WTC11 (cell line): ENCODE data around the gene USP43.

Experiments used
- EMX1 ChIP-seq: fragments of 250-450 bp; sonication (Bioruptor Pico); IDR thresholded peaks from 2 replicates; pipeline ENCODE4 v1.8.0; 2021; ENCODE audit warnings: mild to moderate bottlenecking
- ETV6 ChIP-seq: sonication (generic); formaldehyde crosslinking; IDR thresholded peaks from 2 replicates; pipeline ENCODE4 v1.8.1; 2022; ENCODE audit warnings: mild to moderate bottlenecking, missing genetic modification reagents
- IRF1 ChIP-seq: sonication (generic); formaldehyde crosslinking; IDR thresholded peaks from 2 replicates; pipeline ENCODE4 v1.8.0; 2023; ENCODE audit warnings: missing genetic modification reagents
- MXD4 ChIP-seq: fragments of 250-450 bp; sonication (Bioruptor Pico); IDR thresholded peaks from 2 replicates; pipeline ENCODE4 v1.8.0; 2021; ENCODE audit warnings: mild to moderate bottlenecking, moderate library complexity, borderline replicate concordance
- NFE2L1 ChIP-seq: sonication (generic); formaldehyde crosslinking; IDR thresholded peaks from 2 replicates; pipeline ENCODE4 v1.8.1; 2023; ENCODE audit warnings: missing genetic modification reagents
- NR2C2 ChIP-seq: sonication (generic); formaldehyde crosslinking; IDR thresholded peaks from 2 replicates; pipeline ENCODE4 v1.8.0; 2022; ENCODE audit warnings: mild to moderate bottlenecking, missing genetic modification reagents
- TF ChIP-seq, protein P1 (sequence below): fragments of 200-600 bp; IDR thresholded peaks from 2 replicates; pipeline ENCODE4 v1.8.0; 2022; ENCODE audit warnings: antibody characterized with exemption
- TF ChIP-seq, protein P2 (sequence below): sonication (generic); formaldehyde crosslinking; IDR thresholded peaks from 2 replicates; pipeline ENCODE4 v1.8.0; 2022; ENCODE audit warnings: mild to moderate bottlenecking, missing genetic modification reagents
- TF ChIP-seq, protein P3 (sequence below): sonication (generic); formaldehyde crosslinking; conservative IDR thresholded peaks from 2 replicates; pipeline ENCODE4 v1.8.1; 2022; ENCODE audit warnings: mild to moderate bottlenecking, missing genetic modification reagents

- TF ChIP-seq, protein P1, sequence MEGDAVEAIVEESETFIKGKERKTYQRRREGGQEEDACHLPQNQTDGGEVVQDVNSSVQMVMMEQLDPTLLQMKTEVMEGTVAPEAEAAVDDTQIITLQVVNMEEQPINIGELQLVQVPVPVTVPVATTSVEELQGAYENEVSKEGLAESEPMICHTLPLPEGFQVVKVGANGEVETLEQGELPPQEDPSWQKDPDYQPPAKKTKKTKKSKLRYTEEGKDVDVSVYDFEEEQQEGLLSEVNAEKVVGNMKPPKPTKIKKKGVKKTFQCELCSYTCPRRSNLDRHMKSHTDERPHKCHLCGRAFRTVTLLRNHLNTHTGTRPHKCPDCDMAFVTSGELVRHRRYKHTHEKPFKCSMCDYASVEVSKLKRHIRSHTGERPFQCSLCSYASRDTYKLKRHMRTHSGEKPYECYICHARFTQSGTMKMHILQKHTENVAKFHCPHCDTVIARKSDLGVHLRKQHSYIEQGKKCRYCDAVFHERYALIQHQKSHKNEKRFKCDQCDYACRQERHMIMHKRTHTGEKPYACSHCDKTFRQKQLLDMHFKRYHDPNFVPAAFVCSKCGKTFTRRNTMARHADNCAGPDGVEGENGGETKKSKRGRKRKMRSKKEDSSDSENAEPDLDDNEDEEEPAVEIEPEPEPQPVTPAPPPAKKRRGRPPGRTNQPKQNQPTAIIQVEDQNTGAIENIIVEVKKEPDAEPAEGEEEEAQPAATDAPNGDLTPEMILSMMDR = no peak
- TF ChIP-seq, protein P2, sequence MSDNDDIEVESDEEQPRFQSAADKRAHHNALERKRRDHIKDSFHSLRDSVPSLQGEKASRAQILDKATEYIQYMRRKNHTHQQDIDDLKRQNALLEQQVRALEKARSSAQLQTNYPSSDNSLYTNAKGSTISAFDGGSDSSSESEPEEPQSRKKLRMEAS (CRISPR knock-in tag) = no peak
- TF ChIP-seq MXD4 (CRISPR knock-in tag) (no peak), NFE2L1 (no peak), NR2C2 (CRISPR knock-in tag) (no peak), IRF1 (CRISPR knock-in tag) (no peak), ETV6 (CRISPR knock-in tag) (no peak), EMX1 (CRISPR knock-in tag) (no peak)
- TF ChIP-seq, protein P3, sequence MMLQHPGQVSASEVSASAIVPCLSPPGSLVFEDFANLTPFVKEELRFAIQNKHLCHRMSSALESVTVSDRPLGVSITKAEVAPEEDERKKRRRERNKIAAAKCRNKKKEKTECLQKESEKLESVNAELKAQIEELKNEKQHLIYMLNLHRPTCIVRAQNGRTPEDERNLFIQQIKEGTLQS (CRISPR knock-in tag) = no peak
These were observed 127.3 kb downstream of the USP43 start for GRCh38 chr17:9772658-9773057.
